MCF 10A (cell line): ENCODE measurements around the gene KAT6B. TPM values are rescaled to one million over a fixed set of nuclear protein-coding genes. Genes with fewer than 3 reads are reported as not detected.

Experiments used
- BruUV-seq: library from RNA; stranded (reverse); fragments of 400-500 nt; replicated peaks from 2 replicates; lab custom pipeline; 2021; lab: Mats Ljungman, UMichigan
- CTCF ChIA-PET: fragments of 300-600 bp; sonication (Branson Sonifier 250); formaldehyde crosslinking; extraction: SDS; loops from one replicate; lab custom pipeline; 2021; ENCODE audit warnings: antibody characterized with exemption, inconsistent platforms; lab: Yijun Ruan, JAX
- POLR2A ChIA-PET: fragments of 300-600, 350-650 bp; sonication (Branson Sonifier 250); formaldehyde crosslinking; extraction: SDS; loops from one replicate; lab custom pipeline; 2020; ENCODE audit warnings: antibody characterized with exemption, inconsistent platforms; lab: Yijun Ruan, JAX
- DNase-seq: peaks from one replicate; pipeline ENCODE4 v3.0.0-alpha.2; 2018; ENCODE audit not compliant: unreplicated experiment
- H3K27ac Mint-ChIP-seq: one replicate; pipeline ENCODE4 v1.8.0; 2022; ENCODE audit warnings: mild to moderate bottlenecking, low read depth, mixed read lengths; ENCODE audit not compliant: unreplicated experiment
- H3K27me3 Mint-ChIP-seq: one replicate; pipeline ENCODE4 v1.8.0; 2022; ENCODE audit warnings: mixed read lengths; ENCODE audit not compliant: insufficient read depth, unreplicated experiment
- H3K36me3 Mint-ChIP-seq: one replicate; pipeline ENCODE4 v1.8.0; 2022; ENCODE audit warnings: mild to moderate bottlenecking, moderate library complexity, mixed read lengths; ENCODE audit not compliant: insufficient read depth, unreplicated experiment
- H3K4me1 Mint-ChIP-seq: one replicate; pipeline ENCODE4 v1.8.0; 2022; ENCODE audit warnings: mixed read lengths; ENCODE audit not compliant: insufficient read depth, unreplicated experiment
- H3K4me3 Mint-ChIP-seq: one replicate; pipeline ENCODE4 v1.8.0; 2022; ENCODE audit warnings: mild to moderate bottlenecking, moderate library complexity, mixed read lengths; ENCODE audit not compliant: unreplicated experiment
- H3K9me3 Mint-ChIP-seq: one replicate; pipeline ENCODE4 v1.8.0; 2022; ENCODE audit warnings: mixed read lengths; ENCODE audit not compliant: unreplicated experiment
- intact Hi-C: fragments of 100-400 bp; cut with micrococcal nuclease; formaldehyde crosslinking; loops from 2 replicates; pipeline ENCODE4 v1.14.1; 2022
- total RNA-seq: library from RNA; stranded (reverse); gene quantifications from 2 replicates; pipeline ENCODE4 v1.2.3, GENCODE V29; 2022
- TF ChIP-seq, protein P1 (sequence below): fragments of 200-600 bp; IDR thresholded peaks from one replicate; pipeline ENCODE4 v1.8.0; 2022; ENCODE audit warnings: antibody characterized with exemption, mild to moderate bottlenecking; ENCODE audit not compliant: unreplicated experiment

Gene KAT6B
- total RNA-seq, 1 experiment from 2014 or later = 18.3 TPM

DNA sequence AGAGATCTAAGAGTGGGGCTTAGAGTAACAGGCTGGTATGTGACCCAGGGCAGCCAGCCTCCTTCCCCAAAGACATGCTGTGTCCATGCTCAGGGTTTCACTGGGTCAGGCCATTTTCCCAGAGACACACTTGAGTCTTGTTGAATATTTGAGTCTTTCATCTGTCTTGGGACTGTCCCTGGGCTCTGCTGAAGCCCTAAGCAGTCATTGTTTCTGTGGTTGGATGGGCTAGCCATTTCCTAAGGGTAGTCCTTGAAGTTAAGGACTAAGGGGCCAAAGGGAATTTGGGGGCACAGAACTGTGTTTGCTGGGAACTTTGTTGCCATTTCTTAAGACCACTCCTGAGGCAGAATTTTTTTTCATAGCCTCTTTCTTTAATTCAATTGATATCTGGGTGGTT lies 186.6 kb downstream of the KAT6B start:
- H3K4me3 Mint-ChIP-seq = no peak overlapping the region
- no peaks in the 10 kb centered on the region for H3K9me3 Mint-ChIP-seq
- CTCF ChIA-PET = interaction anchor here (0.6 to 0.9 kb wide), 3 partner anchors 9 to 425 kb away, joined by 3 to 5 read pairs (median 3); no protein-coding TSS in a partner anchor
- intact Hi-C loops = no loop called here
- H3K4me1 Mint-ChIP-seq = no peaks in the 10 kb centered on the region
- H3K27me3 Mint-ChIP-seq = no peaks in the 10 kb centered on the region
- DNase-seq = no peak
- H3K27ac Mint-ChIP-seq = no peak overlapping the region
- POLR2A ChIA-PET = no interaction called here
- TF ChIP-seq, protein P1, sequence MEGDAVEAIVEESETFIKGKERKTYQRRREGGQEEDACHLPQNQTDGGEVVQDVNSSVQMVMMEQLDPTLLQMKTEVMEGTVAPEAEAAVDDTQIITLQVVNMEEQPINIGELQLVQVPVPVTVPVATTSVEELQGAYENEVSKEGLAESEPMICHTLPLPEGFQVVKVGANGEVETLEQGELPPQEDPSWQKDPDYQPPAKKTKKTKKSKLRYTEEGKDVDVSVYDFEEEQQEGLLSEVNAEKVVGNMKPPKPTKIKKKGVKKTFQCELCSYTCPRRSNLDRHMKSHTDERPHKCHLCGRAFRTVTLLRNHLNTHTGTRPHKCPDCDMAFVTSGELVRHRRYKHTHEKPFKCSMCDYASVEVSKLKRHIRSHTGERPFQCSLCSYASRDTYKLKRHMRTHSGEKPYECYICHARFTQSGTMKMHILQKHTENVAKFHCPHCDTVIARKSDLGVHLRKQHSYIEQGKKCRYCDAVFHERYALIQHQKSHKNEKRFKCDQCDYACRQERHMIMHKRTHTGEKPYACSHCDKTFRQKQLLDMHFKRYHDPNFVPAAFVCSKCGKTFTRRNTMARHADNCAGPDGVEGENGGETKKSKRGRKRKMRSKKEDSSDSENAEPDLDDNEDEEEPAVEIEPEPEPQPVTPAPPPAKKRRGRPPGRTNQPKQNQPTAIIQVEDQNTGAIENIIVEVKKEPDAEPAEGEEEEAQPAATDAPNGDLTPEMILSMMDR = no peak
- peaks cover 26% of the 10 kb centered on the region for H3K36me3 Mint-ChIP-seq
- no TSS peak for BruUV-seq

DNA sequence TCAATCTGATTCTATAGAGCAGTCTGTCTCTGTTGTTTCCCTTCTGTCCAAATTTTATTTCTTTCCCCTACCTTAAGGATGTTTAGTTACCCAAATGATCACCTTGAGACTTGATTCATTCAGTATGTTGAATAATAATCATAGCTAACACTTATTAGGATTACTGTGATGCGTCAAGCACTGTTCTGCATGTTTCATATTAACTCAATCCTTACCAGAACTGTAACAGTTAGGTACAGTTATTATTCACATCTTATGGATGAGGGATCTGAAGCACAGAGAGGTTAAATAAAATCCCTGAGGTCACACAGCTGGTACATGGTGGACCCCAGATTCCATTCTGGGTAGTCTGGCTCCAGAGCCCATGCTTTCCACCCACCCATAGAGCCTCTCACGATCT lies 187.1 kb downstream of the KAT6B start:
- H3K36me3 Mint-ChIP-seq = peaks cover 24% of the 10 kb centered on the region
- no peak overlapping the region for H3K27ac Mint-ChIP-seq
- H3K4me1 Mint-ChIP-seq = no peaks in the 10 kb centered on the region
- CTCF ChIA-PET = interaction anchor here (0.6 to 0.9 kb wide), 3 partner anchors 10 to 425 kb away, joined by 3 to 5 read pairs (median 3); no protein-coding TSS in a partner anchor
- no peak for DNase-seq
- POLR2A ChIA-PET = no interaction called here
- intact Hi-C loops = no loop called here
- no peaks in the 10 kb centered on the region for H3K9me3 Mint-ChIP-seq
- no peak overlapping the region for H3K4me3 Mint-ChIP-seq
- no TSS peak for BruUV-seq
- H3K27me3 Mint-ChIP-seq = no peaks in the 10 kb centered on the region
- TF ChIP-seq, protein P1 = no peak

DNA sequence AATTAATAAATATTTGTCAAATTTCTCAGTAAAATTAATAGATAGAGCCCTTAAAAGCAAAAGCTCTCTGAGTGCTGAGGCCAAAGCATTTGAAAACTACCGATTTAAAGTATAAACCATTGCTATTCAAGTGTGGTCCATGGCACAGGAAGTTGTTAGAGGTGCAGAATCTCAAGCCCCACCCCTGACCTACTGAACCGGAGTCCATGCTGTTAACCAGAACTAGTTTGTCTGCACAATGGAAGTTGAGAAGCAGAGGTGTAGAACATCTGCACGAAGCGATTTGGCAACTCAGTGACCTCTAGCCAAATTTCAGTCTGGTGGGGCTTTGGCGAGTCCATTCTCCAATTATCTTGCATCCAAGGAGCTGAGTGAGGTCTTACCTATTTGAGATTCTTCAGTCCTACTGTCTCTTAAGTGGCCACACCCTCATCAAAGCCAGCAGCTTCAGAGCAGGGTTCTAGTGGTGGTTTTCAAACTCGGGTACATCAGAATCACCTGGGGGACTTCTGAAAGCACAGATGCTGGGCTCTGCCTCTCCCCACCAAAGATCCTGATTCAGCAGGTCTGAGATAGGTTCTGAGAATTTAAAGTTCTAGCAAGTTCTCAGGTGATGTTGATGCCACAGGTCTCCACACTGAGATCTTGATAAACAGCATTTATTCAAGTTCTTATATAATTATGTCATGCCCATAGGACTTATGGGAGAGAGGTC lies 188.3 kb downstream of the KAT6B start:
- Mint-ChIP-seq H3K4me1 (no peaks in the 10 kb centered on the region), H3K4me3 (no peak overlapping the region), H3K36me3 (peaks cover 24% of the 10 kb centered on the region), H3K27ac (no peak overlapping the region), H3K9me3 (no peaks in the 10 kb centered on the region), H3K27me3 (no peaks in the 10 kb centered on the region)
- ChIA-PET CTCF (interaction anchor here (0.7 to 1.0 kb wide), 2 partner anchors 86 to 396 kb away, joined by 3 read pairs; no protein-coding TSS in a partner anchor), POLR2A (no interaction called here)
- TF ChIP-seq, protein P1 = no peak
- no TSS peak for BruUV-seq
- DNase-seq = no peak
- intact Hi-C loops = loop anchor here (5.0 kb wide), 1 partner anchor 223 kb away; the partner anchor contains the start of gene COMTD1

DNA sequence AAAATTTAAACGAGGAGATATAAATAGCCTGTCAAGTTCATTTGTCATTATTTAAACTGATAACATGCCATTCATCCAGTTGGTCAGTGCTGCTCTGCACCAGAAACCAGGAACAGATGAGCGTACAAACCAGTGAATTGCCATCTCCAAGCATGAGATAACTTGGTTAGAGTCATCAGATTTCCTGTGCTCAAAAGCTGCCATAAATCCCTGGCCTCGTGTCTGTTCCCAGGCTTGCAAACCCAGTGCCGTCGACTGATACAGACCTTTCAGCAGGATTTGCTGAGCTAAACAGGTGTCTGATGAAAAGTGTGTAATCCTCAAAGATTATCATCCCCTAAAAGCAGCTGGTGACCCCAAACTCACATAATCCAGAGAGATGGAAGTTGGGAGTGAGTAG lies 189.0 kb downstream of the KAT6B start:
- TF ChIP-seq, protein P1 = no peak
- ChIA-PET POLR2A (no interaction called here), CTCF (interaction anchor here (1.0 kb wide), 1 partner anchor 85 kb away, joined by 3 read pairs; no protein-coding TSS in a partner anchor)
- no peaks in the 10 kb centered on the region for H3K27me3 Mint-ChIP-seq
- H3K36me3 Mint-ChIP-seq = peaks cover 30% of the 10 kb centered on the region
- intact Hi-C loops = loop anchor here (5.0 kb wide), 1 partner anchor 222 kb away; the partner anchor contains the start of gene COMTD1
- no peak for DNase-seq
- H3K4me1 Mint-ChIP-seq = no peaks in the 10 kb centered on the region
- no TSS peak for BruUV-seq
- H3K27ac Mint-ChIP-seq = no peak overlapping the region
- H3K9me3 Mint-ChIP-seq = no peaks in the 10 kb centered on the region
- no peak overlapping the region for H3K4me3 Mint-ChIP-seq
